Caco-2 (cell line): Measurements from ENCODE around the gene COL20A1. TPM values are rescaled to one million over a fixed set of nuclear protein-coding genes. Genes with fewer than 3 reads are reported as not detected.

Experiments used
- BruUV-seq: library from RNA; stranded (reverse); fragments of 400-500 nt; replicated peaks from 2 replicates; lab custom pipeline; 2021; lab: Mats Ljungman, UMichigan
- CTCF ChIA-PET: fragments of 300-600 bp; sonication (Branson Sonifier 250); formaldehyde crosslinking; loops from one replicate; lab custom pipeline; 2022; ENCODE audit warnings: antibody characterized with exemption; lab: Charles Lee
- POLR2A ChIA-PET: fragments of 300-600 bp; sonication (Branson Sonifier 250); formaldehyde crosslinking; loops from one replicate; lab custom pipeline; 2022; ENCODE audit warnings: antibody characterized with exemption; lab: Charles Lee
- DNase-seq, 2 experiments: peaks; one replicate each; pipeline versions ENCODE4 v3.0.0 to v3.0.0-alpha.2; 2020 to 2022
- H3K27me3 ChIP-seq: replicated peaks from 2 replicates; pipeline ENCODE4 v1.6.0; 2011; ENCODE audit warnings: low read length; ENCODE audit not compliant: control insufficient read depth, insufficient read depth
- H3K36me3 ChIP-seq: 2 replicates; pipeline ENCODE4 v1.5.1; 2011; ENCODE audit warnings: low read length; ENCODE audit not compliant: control insufficient read depth, insufficient read depth
- H3K4me1 ChIP-seq: fragments of 250-450 bp; sonication (Bioruptor Pico); 2 replicates; pipeline ENCODE4 v1.5.1; 2020; ENCODE audit warnings: mild to moderate bottlenecking
- H3K4me3 ChIP-seq: 2 replicates; pipeline ENCODE4 v1.5.1; 2011; ENCODE audit warnings: low read depth, mild to moderate bottlenecking, control low read depth, low read length
- H3K9me3 ChIP-seq: fragments of 250-450 bp; sonication (Bioruptor Pico); 2 replicates; pipeline ENCODE4 v1.5.1; 2020; ENCODE audit warnings: mild to moderate bottlenecking, moderate library complexity
- H3K27ac Mint-ChIP-seq: one replicate; pipeline ENCODE4 v1.8.0; 2022; ENCODE audit warnings: mixed read lengths; ENCODE audit not compliant: unreplicated experiment
- H3K27me3 Mint-ChIP-seq: one replicate; pipeline ENCODE4 v1.8.0; 2022; ENCODE audit warnings: mixed read lengths; ENCODE audit not compliant: insufficient read depth, unreplicated experiment
- H3K36me3 Mint-ChIP-seq: one replicate; pipeline ENCODE4 v1.8.0; 2022; ENCODE audit warnings: mild to moderate bottlenecking, mixed read lengths; ENCODE audit not compliant: insufficient read depth, unreplicated experiment
- H3K4me1 Mint-ChIP-seq: one replicate; pipeline ENCODE4 v1.8.0; 2022; ENCODE audit warnings: low read depth, mixed read lengths; ENCODE audit not compliant: unreplicated experiment
- H3K4me3 Mint-ChIP-seq: one replicate; pipeline ENCODE4 v1.8.0; 2022; ENCODE audit warnings: mild to moderate bottlenecking, moderate library complexity, mixed read lengths; ENCODE audit not compliant: unreplicated experiment
- H3K9me3 Mint-ChIP-seq: one replicate; pipeline ENCODE4 v1.8.0; 2022; ENCODE audit warnings: mixed read lengths; ENCODE audit not compliant: unreplicated experiment
- intact Hi-C: fragments of 100-400 bp; cut with micrococcal nuclease; formaldehyde crosslinking; loops from one replicate; pipeline ENCODE4 v1.10.0; 2022; ENCODE audit not compliant: unreplicated experiment
- total RNA-seq: library from RNA; stranded (reverse); gene quantifications from 2 replicates; pipeline ENCODE4 v1.2.3, GENCODE V29; 2022
- TF ChIP-seq, protein P1 (sequence below), 2 experiments: fragments of 200-600 bp in 1 of 2; IDR thresholded peaks; 1 replicate in 1 of 2; 2 replicates in 1 of 2; pipeline versions ENCODE4 v1.5.1 to v1.8.0; 2011 to 2022; ENCODE audit warnings: antibody characterized with exemption in 1 of 2, control low read depth in 1 of 2, inconsistent platforms in 1 of 2, low read depth in 1 of 2, low read length in 1 of 2, mild to moderate bottlenecking in 1 of 2, moderate library complexity in 1 of 2; ENCODE audit not compliant: insufficient read depth in 1 of 2, severe bottlenecking in 1 of 2, unreplicated experiment in 1 of 2

The COL20A1 gene
- total RNA-seq, 1 experiment from 2014 or later: 0.27 TPM

DNA sequence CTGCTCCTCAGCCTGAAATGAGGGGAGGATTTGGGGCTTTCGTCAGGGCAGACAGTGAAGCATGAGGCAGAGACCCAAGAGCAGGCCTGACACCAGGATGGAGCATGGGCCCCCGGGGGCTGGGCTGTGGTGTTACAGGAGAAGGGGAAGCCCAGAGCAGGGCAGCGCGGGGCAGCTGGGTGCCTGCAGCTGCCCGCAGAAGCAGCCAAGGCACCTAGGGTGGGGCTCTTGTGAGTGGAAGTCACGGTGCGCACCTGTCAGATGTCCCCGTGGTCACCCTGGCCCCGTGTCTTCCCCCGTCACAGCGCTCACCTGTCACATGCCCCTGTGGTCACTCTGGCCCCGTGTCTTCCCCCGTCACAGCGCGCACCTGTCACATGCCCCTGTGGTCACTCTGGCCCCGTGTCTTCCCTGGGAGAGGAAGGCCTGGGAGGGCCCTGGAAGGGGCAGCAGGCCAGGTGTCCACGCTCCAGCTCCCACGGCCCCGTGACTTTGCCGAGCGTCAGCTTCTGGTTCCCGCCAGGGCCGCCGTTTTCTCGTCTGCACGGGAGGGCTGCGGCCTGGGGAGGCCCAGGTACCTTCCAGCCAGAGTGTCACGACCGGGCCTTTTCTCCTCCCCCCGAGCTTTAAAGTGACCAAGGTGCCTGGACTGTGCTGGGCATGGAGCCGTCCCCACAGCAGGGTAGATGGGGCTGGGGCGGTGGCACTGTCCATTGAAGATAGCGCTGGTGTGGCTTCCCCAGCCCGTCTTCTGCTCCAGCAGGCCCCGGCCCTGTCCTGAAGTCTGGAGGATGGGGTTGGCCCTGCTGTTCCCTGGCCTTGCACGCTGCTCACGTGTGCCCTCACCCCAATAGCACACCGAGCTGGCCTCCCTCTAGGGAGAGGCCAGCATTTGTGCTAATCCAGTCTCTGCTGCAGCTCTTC is 11.0 kb upstream of the COL20A1 start:
- peak overlapping the region; percentile 72 for H3K27ac Mint-ChIP-seq
- ChIA-PET POLR2A (interaction anchor here (0.6 kb wide), 1 partner anchor 46 kb away, joined by 3 read pairs; the partner anchor contains the start of gene BIRC7), CTCF (interaction anchor here (0.6 to 4.4 kb wide), 7 partner anchors 9 to 59 kb away, joined by 3 to 30 read pairs (median 3); no protein-coding TSS in a partner anchor)
- intact Hi-C loops: no loop called here
- H3K9me3 Mint-ChIP-seq: no peaks in the 10 kb centered on the region
- no peaks in the 10 kb centered on the region for H3K4me1 Mint-ChIP-seq
- Histone ChIP-seq H3K4me3 (no peak overlapping the region), H3K9me3 (no peaks in the 10 kb centered on the region), H3K36me3 (peaks cover 15% of the 10 kb centered on the region), H3K27me3 (no peaks in the 10 kb centered on the region), H3K4me1 (no peaks in the 10 kb centered on the region)
- no peaks in the 10 kb centered on the region for H3K27me3 Mint-ChIP-seq
- DNase-seq: no peak
- H3K36me3 Mint-ChIP-seq: peaks cover 99% of the 10 kb centered on the region
- TF ChIP-seq, protein P1, sequence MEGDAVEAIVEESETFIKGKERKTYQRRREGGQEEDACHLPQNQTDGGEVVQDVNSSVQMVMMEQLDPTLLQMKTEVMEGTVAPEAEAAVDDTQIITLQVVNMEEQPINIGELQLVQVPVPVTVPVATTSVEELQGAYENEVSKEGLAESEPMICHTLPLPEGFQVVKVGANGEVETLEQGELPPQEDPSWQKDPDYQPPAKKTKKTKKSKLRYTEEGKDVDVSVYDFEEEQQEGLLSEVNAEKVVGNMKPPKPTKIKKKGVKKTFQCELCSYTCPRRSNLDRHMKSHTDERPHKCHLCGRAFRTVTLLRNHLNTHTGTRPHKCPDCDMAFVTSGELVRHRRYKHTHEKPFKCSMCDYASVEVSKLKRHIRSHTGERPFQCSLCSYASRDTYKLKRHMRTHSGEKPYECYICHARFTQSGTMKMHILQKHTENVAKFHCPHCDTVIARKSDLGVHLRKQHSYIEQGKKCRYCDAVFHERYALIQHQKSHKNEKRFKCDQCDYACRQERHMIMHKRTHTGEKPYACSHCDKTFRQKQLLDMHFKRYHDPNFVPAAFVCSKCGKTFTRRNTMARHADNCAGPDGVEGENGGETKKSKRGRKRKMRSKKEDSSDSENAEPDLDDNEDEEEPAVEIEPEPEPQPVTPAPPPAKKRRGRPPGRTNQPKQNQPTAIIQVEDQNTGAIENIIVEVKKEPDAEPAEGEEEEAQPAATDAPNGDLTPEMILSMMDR (IDR thresholded peaks at IDR 0.05; ENCODE audit: insufficient read depth in 1 of 2, low read depth in 1 of 2, low read length in 1 of 2, severe bottlenecking in 1 of 2, unreplicated experiment in 1 of 2): no peak
- BruUV-seq: no TSS peak
- H3K4me3 Mint-ChIP-seq: no peak overlapping the region

DNA sequence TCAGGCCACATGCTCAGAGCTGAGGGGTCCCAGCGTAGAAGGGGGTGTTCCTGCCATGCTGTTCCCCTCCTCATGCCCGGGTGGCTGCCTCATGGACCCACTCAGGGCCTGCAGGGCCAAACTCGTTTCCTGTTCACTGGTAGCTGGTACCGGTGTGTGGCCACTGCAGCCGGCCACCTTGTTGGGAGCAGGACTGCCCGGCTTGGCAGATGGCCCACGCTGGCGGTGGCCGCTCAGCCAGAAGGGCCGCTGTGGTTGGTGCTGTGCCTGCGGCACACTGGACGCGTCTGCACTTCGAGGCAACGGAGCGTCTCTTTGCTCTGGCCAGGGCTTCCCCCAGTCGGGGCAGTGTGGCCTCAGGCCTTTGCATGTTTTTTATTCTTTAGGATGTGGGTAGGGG is 10.0 kb upstream of the COL20A1 start:
- intact Hi-C loops: no loop called here
- no TSS peak for BruUV-seq
- H3K9me3 ChIP-seq: no peaks in the 10 kb centered on the region
- H3K4me1 ChIP-seq: no peaks in the 10 kb centered on the region
- H3K4me3 ChIP-seq: no peak overlapping the region
- ChIA-PET POLR2A (no interaction called here), CTCF (interaction anchor here (4.4 kb wide), 1 partner anchor 59 kb away, joined by 30 read pairs; no protein-coding TSS in a partner anchor)
- Mint-ChIP-seq H3K36me3 (peaks cover 99% of the 10 kb centered on the region), H3K4me1 (no peaks in the 10 kb centered on the region), H3K9me3 (no peaks in the 10 kb centered on the region), H3K4me3 (no peak overlapping the region), H3K27me3 (no peaks in the 10 kb centered on the region), H3K27ac (no peak overlapping the region)
- H3K36me3 ChIP-seq: peaks cover 10% of the 10 kb centered on the region
- DNase-seq: no peak
- TF ChIP-seq, protein P1 (IDR thresholded peaks at IDR 0.05; ENCODE audit: insufficient read depth in 1 of 2, low read depth in 1 of 2, low read length in 1 of 2, severe bottlenecking in 1 of 2, unreplicated experiment in 1 of 2): no peak
- no peaks in the 10 kb centered on the region for H3K27me3 ChIP-seq

DNA sequence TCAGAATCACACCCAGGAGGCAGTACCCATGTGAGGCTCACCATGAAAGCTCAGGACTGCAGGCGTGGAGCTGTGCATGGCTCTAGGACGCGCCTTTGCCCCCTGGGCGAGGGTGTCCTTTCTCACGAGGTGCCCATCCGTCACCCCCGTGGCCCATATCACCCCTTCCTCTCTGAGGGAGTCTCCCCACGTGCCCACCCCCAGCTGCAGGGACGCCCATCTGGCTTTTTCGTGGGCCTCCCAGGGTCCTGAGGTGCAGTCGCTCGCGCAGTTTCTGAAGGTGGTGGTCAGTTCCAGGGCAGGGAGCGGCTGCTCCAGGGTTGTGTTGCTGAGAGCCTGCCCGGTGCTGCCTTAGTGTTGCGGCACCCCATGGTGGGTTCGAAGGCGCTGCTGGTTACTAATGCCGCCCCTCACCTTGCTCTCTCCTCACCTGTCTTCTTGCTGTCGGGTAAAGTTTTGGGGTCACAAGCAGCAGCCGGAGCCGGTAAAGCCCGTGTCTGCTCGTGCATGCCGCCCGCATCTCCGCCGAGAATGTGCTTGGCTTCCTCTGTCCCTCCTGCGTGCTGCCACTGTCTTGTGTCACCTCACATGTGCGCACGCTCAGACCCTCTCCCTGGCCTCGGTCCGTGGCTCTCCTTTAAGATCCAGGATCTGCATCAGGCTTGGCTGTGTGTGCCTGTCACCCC is 9.4 kb upstream of the COL20A1 start:
- no TSS peak for BruUV-seq
- H3K4me1 ChIP-seq: no peaks in the 10 kb centered on the region
- H3K4me3 ChIP-seq: no peak overlapping the region
- intact Hi-C loops: no loop called here
- H3K27me3 ChIP-seq: no peaks in the 10 kb centered on the region
- Mint-ChIP-seq H3K4me3 (no peak overlapping the region), H3K27me3 (no peaks in the 10 kb centered on the region), H3K9me3 (no peaks in the 10 kb centered on the region), H3K36me3 (peaks cover 99% of the 10 kb centered on the region), H3K27ac (no peak overlapping the region), H3K4me1 (no peaks in the 10 kb centered on the region)
- DNase-seq: no peak
- POLR2A ChIA-PET: interaction anchor here (1.5 kb wide), 1 partner anchor 11 kb away, joined by 3 read pairs; the partner anchor contains the start of gene ARFGAP1
- TF ChIP-seq, protein P1 (IDR thresholded peaks at IDR 0.05; ENCODE audit: insufficient read depth in 1 of 2, low read depth in 1 of 2, low read length in 1 of 2, severe bottlenecking in 1 of 2, unreplicated experiment in 1 of 2): no peak
- no peaks in the 10 kb centered on the region for H3K9me3 ChIP-seq
- peaks cover 9% of the 10 kb centered on the region for H3K36me3 ChIP-seq
- CTCF ChIA-PET: interaction anchor here (3.8 to 4.4 kb wide), 2 partner anchors 60 kb away, joined by 18 to 30 read pairs; no protein-coding TSS in a partner anchor
